Keratinocyte (primary cell): ENCODE data around the gene KSR1.

ENCODE experiments used
- CTCF ChIP-seq, 3 experiments: IDR thresholded peaks in 1 of 3; conservative IDR thresholded peaks in 1 of 3; optimal IDR thresholded peaks in 1 of 3; 2 replicates in 2 of 3; 3 replicates in 1 of 3; pipeline versions ENCODE3 to v1.5.1; 2011; ENCODE audit warnings: low read length in 3 of 3, mild to moderate bottlenecking in 3 of 3, moderate library complexity in 2 of 3, control low read depth in 1 of 3, inconsistent platforms in 1 of 3; ENCODE audit not compliant: insufficient read depth in 2 of 3; ENCODE audit errors: extremely low read depth in 1 of 3
- EZH2 ChIP-seq: IDR thresholded peaks from one replicate; pipeline ENCODE4 v1.6.1; 2012; ENCODE audit warnings: inconsistent platforms, mild to moderate bottlenecking, low read length, moderate library complexity

GRCh38 chr17:27535975-27536374 lies 79.7 kb downstream of the KSR1 start:
- no peak for TF ChIP-seq CTCF (optimal IDR thresholded peaks at IDR 0.05 in 1 of 3, IDR thresholded peaks at IDR 0.05 in 1 of 3, conservative IDR thresholded peaks at IDR 0.05 in 1 of 3; ENCODE audit: extremely low read depth in 1 of 3, insufficient read depth in 2 of 3, low read length in 3 of 3)
- TF ChIP-seq EZH2 = no peak
